Peyer's patch (tissue), 4 donors: ENCODE measurements around the gene PSMD7. TPM values are rescaled to one million over a fixed set of nuclear protein-coding genes. Genes with fewer than 3 reads are reported as not detected.
A peak's percentile ranks its signal among the peaks of the same experiment; 100 is the strongest.

Experiments
- DNase-seq, 3 donors: peaks; one replicate each; pipeline ENCODE4 v3.0.0-alpha.2; 2017 to 2019
- H3K27ac ChIP-seq, 4 donors: fragments of 200-600 bp; sonication (generic); one replicate each; pipeline ENCODE4 v1.5.1; 2016 to 2019
- H3K27me3 ChIP-seq, 2 donors: fragments of 200-600 bp; sonication (generic); one replicate each; pipeline ENCODE4 v1.5.1; 2019
- H3K36me3 ChIP-seq, 3 donors: fragments of 200-600 bp; sonication (generic); one replicate each; pipeline ENCODE4 v1.5.1; 2016 to 2019
- H3K4me1 ChIP-seq, 4 donors: fragments of 200-600 bp; sonication (generic); one replicate each; pipeline ENCODE4 v1.5.1; 2016 to 2019
- H3K4me3 ChIP-seq, 4 donors: fragments of 200-600 bp; sonication (generic); 1 replicate in 3 of 4; 2 replicates in 1 of 4; pipeline ENCODE4 v1.5.1; 2016 to 2019; ENCODE audit warnings: mild to moderate bottlenecking in 1 of 4
- H3K9me3 ChIP-seq, 4 donors: fragments of 200-600 bp; sonication (generic); one replicate each; pipeline ENCODE4 v1.5.1; 2016 to 2019; ENCODE audit warnings: mild to moderate bottlenecking in 1 of 4
- CTCF ChIP-seq, 6 experiments: fragments of 450-650 bp in 4 of 6; fragments of 200-600 bp in 2 of 6; sonication (generic) in 1 of 6; IDR thresholded peaks; one replicate each; pipeline ENCODE4 v1.5.1; 2017 to 2019; ENCODE audit warnings: antibody characterized with exemption in 6 of 6, mild to moderate bottlenecking in 3 of 6, moderate library complexity in 1 of 6
- POLR2A ChIP-seq, 2 donors: fragments of 450-650 bp; IDR thresholded peaks; one replicate each; pipeline ENCODE4 v1.5.1; 2017; ENCODE audit warnings: antibody characterized with exemption in 2 of 2, mild to moderate bottlenecking in 2 of 2, moderate library complexity in 2 of 2
- total RNA-seq, 4 donors: library from RNA; depleted of rRNA; stranded (reverse); fragments of >200 nt; gene quantifications; one replicate each; pipeline ENCODE4 v1.1.0, GENCODE V29; 2016

Gene PSMD7
- total RNA-seq, 4 donors from 2014 or later: 43.3 to 62.5 (median 53.9) TPM

- Histone ChIP-seq H3K27me3 (no peaks in the 10 kb centered on the region), H3K4me3 (no peak overlapping the region), H3K9me3 (no peaks in the 10 kb centered on the region), H3K4me1 (no peaks in the 10 kb centered on the region), H3K36me3 (no peaks in the 10 kb centered on the region), H3K27ac (no peak overlapping the region)
- no peak for DNase-seq
- TF ChIP-seq CTCF (IDR thresholded peaks at IDR 0.05) (no peak), POLR2A (IDR thresholded peaks at IDR 0.05) (no peak)
Observed at GRCh38 chr16:74283716-74284115, 12.9 kb upstream of the PSMD7 start.

- H3K36me3 ChIP-seq: no peaks in the 10 kb centered on the region
- no peak overlapping the region for H3K4me3 ChIP-seq
- H3K27me3 ChIP-seq: no peaks in the 10 kb centered on the region
- DNase-seq: no peak
- no peaks in the 10 kb centered on the region for H3K9me3 ChIP-seq
- H3K4me1 ChIP-seq: no peaks in the 10 kb centered on the region
- no peak overlapping the region for H3K27ac ChIP-seq
- TF ChIP-seq CTCF (IDR thresholded peaks at IDR 0.05) (no peak), POLR2A (IDR thresholded peaks at IDR 0.05) (no peak)
Observed at GRCh38 chr16:74288065-74288464, 8.5 kb upstream of the PSMD7 start.

GRCh38 chr16:74290356-74290755 lies 6.3 kb upstream of the PSMD7 start:
- Histone ChIP-seq H3K4me1 (no peaks in the 10 kb centered on the region), H3K27me3 (no peaks in the 10 kb centered on the region), H3K4me3 (no peak overlapping the region), H3K27ac (no peak overlapping the region), H3K9me3 (no peaks in the 10 kb centered on the region), H3K36me3 (no peaks in the 10 kb centered on the region)
- TF ChIP-seq POLR2A (IDR thresholded peaks at IDR 0.05): no peak
- no peak for TF ChIP-seq CTCF (IDR thresholded peaks at IDR 0.05)
- no peak for DNase-seq

- no peaks in the 10 kb centered on the region for H3K4me1 ChIP-seq
- TF ChIP-seq POLR2A (IDR thresholded peaks at IDR 0.05) (no peak), CTCF (IDR thresholded peaks at IDR 0.05) (no peak)
Observed at GRCh38 chr16:74291176-74291575, 5.4 kb upstream of the PSMD7 start.

GRCh38 chr16:74291577-74292208 lies 4.9 kb upstream of the PSMD7 start:
- no peak for DNase-seq
- H3K27ac ChIP-seq: no peak overlapping the region
- H3K4me1 ChIP-seq: no peaks in the 10 kb centered on the region
- TF ChIP-seq POLR2A (IDR thresholded peaks at IDR 0.05): no peak
- no peak for TF ChIP-seq CTCF (IDR thresholded peaks at IDR 0.05)
- no peaks in the 10 kb centered on the region for H3K36me3 ChIP-seq
- no peaks in the 10 kb centered on the region for H3K27me3 ChIP-seq
- H3K4me3 ChIP-seq: no peak overlapping the region
- H3K9me3 ChIP-seq: no peaks in the 10 kb centered on the region

More at GRCh38 chr16:74291176-74291575, 5.4 kb upstream of the PSMD7 start:
- Histone ChIP-seq H3K27me3 (no peaks in the 10 kb centered on the region), H3K36me3 (no peaks in the 10 kb centered on the region), H3K9me3 (no peaks in the 10 kb centered on the region), H3K4me3 (no peak overlapping the region), H3K27ac (no peak overlapping the region)
- DNase-seq: no peak

GRCh38 chr16:74296104-74296431 lies 546 bp upstream of the PSMD7 start:
- H3K27ac ChIP-seq: peak overlapping the region; percentile 89 to 94 (median 93)
- H3K4me1 ChIP-seq: peaks cover 0 to 20% (median 0%) of the 10 kb centered on the region in 4 donors
- TF ChIP-seq POLR2A (IDR thresholded peaks at IDR 0.05) (no peak), CTCF (IDR thresholded peaks at IDR 0.05) (peak in 1 of 6 experiments; percentile 12)
- peaks cover 0 to 18% (median 0%) of the 10 kb centered on the region in 3 donors for H3K36me3 ChIP-seq
- no peaks in the 10 kb centered on the region for H3K9me3 ChIP-seq
- H3K27me3 ChIP-seq: no peaks in the 10 kb centered on the region
- no peak for DNase-seq
- H3K4me3 ChIP-seq: peak overlapping the region; percentile 74 to 87 (median 83)
